ENCODE measurements around the gene PXT1. TPM values are rescaled to one million over a fixed set of nuclear protein-coding genes. Genes with fewer than 3 reads are reported as not detected.

PXT1 gene
- not detected in 2 replicates for total RNA-seq (ENCODE audit: low replicate concordance)

- DNase-seq (ENCODE audit: low read depth), result peak; percentile 84
- peak within 1 kb of the TSS; percentile 97 for H3K4me3 ChIP-seq (ENCODE audit: low read depth, low read length)
- no peak for TF ChIP-seq CTCF (IDR thresholded peaks at IDR 0.05; ENCODE audit: insufficient read depth, low read length)
These were observed at the start of gene PXT1, which contains the start of gene KCTD20 for GRCh38 chr6:36442671-36443470. TSS of gene PXT1 (minus strand) at chr6:36442854. CDS start at chr6:36426082, 16,772 bp downstream. TSS of gene KCTD20 (plus strand) at chr6:36443000. CDS start at chr6:36470098, 27,098 bp downstream.

- no peak for DNase-seq (ENCODE audit: low read depth)
- no peak for TF ChIP-seq CTCF (IDR thresholded peaks at IDR 0.05; ENCODE audit: insufficient read depth, low read length)
- no peak overlapping the region for H3K4me3 ChIP-seq (ENCODE audit: low read depth, low read length)
These were observed 49.4 kb upstream of the PXT1 start for GRCh38 chr6:36492092-36492491.

GRCh38 chr6:36491378-36491965, 48.8 kb upstream of the PXT1 start:
- TF ChIP-seq CTCF (IDR thresholded peaks at IDR 0.05; ENCODE audit: insufficient read depth, low read length), result no peak
- DNase-seq (ENCODE audit: low read depth), result no peak
- no peak overlapping the region for H3K4me3 ChIP-seq (ENCODE audit: low read depth, low read length)

- DNase-seq (ENCODE audit: low read depth), result no peak
- TF ChIP-seq CTCF (IDR thresholded peaks at IDR 0.05; ENCODE audit: insufficient read depth, low read length), result no peak
- no peak overlapping the region for H3K4me3 ChIP-seq (ENCODE audit: low read depth, low read length)
These were observed 46.8 kb upstream of the PXT1 start for GRCh38 chr6:36489426-36489825.

GRCh38 chr6:36488221-36488620, 45.6 kb upstream of the PXT1 start:
- DNase-seq (ENCODE audit: low read depth), result no peak
- no peak for TF ChIP-seq CTCF (IDR thresholded peaks at IDR 0.05; ENCODE audit: insufficient read depth, low read length)
- H3K4me3 ChIP-seq (ENCODE audit: low read depth, low read length), result no peak overlapping the region

GRCh38 chr6:36487698-36488097, 45.0 kb upstream of the PXT1 start:
- no peak overlapping the region for H3K4me3 ChIP-seq (ENCODE audit: low read depth, low read length)
- TF ChIP-seq CTCF (IDR thresholded peaks at IDR 0.05; ENCODE audit: insufficient read depth, low read length), result no peak
- DNase-seq (ENCODE audit: low read depth), result peak; percentile 33

Measured in fibroblast of the aortic adventitia (primary cell).